HG03097 (cell line): Measurements from ENCODE around the gene OR2T29.
"Not testable (repeated sequence)": the region's sequence is repeated elsewhere in the genome, so short reads cannot be mapped to it uniquely, and the experiment has no call there.

ENCODE experiments used
- ATAC-seq: cut with Tn5 transposase; IDR thresholded peaks from one replicate; pipeline ENCODE4 v1.9.1; 2021; ENCODE audit not compliant: unreplicated experiment, low FRiP score

OR2T29 gene

DNA sequence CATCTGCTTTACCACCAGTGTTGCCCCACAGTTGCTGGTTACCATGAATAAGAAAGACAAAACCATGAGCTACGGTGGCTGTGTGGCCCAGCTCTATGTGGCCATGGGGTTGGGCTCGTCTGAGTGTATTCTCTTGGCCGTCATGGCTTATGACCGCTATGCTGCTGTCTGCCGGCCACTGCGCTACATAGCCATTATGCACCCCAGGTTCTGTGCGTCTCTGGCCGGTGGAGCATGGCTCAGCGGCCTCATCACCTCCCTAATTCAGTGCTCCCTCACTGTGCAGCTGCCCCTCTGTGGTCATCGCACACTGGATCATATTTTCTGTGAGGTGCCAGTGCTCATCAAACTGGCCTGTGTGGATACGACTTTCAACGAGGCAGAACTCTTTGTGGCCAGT is 40.7 kb downstream of the OR2T29 start:
- ATAC-seq, result no peak

DNA sequence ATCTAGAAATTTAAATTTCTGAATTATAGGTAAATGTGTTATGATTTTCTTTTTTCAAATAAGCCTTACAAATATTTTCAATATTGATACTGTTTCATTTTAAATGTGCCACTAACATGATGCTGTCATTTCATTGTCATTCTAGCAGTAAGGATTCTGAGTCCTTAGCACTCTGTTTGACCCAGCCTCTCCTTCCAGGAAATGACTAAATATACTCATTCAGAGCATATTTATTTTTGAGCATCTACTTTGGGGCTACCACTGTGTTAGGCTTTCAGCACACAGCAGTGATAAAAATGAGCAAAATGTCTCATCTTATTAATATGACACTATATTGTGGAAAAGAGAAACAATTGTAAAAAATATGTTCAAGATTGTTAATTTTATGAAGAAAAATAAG is 52.4 kb downstream of the OR2T29 start:
- ATAC-seq, result not testable (repeated sequence)

DNA sequence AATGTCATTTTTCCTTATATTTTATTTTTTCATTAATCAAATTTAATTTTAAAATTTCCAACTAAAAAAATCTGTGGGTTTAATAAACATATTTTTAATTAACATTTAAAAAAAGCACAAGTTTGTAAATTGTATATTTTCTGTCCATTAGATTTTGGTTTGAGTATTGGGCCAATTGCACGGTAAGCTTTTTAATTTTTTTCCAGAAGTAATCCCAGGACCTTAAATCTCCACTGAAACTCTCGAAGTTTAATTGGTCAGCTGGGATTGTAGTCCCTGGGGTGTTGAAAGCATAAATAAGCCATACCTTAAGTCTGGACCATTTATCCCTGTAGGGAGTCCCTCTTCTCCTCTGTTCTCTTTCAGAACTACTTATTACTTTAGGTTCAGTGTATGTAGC is 54.8 kb downstream of the OR2T29 start, which contains the start of gene OR2G6:
TSS of gene OR2G6 (plus strand) at position 301 of the 400 bp plus-strand sequence. CDS start 13,574 bp downstream, outside the sequence.
- not testable (repeated sequence) for ATAC-seq
